IMR-90 (cell line): ENCODE measurements around the gene ALOX5AP. TPM values are rescaled to one million over a fixed set of nuclear protein-coding genes. Genes with fewer than 3 reads are reported as not detected.

ENCODE experiments used
- ATAC-seq: fragments of 200-7000 bp; cut with Tn5 transposase; 2 replicates; pipeline ENCODE4 v1.9.1; 2020; ENCODE audit warnings: low read depth, mild to moderate bottlenecking, moderate library complexity
- BruUV-seq: library from RNA; stranded (reverse); fragments of 400-500 nt; replicated peaks from 2 replicates; lab custom pipeline; 2021; lab: Mats Ljungman, UMichigan
- CTCF ChIA-PET: fragments of 300-600 bp; formaldehyde crosslinking; extraction: SDS; loops from one replicate; lab custom pipeline; 2021; ENCODE audit warnings: antibody characterized with exemption; lab: Yijun Ruan, JAX
- POLR2A ChIA-PET: fragments of 300-600 bp; sonication (Branson Sonifier 250); formaldehyde crosslinking; loops from one replicate; lab custom pipeline; 2022; ENCODE audit warnings: antibody characterized with exemption; ENCODE audit not compliant: unreplicated experiment; lab: Charles Lee
- DNase-seq: peaks from one replicate; pipeline ENCODE4 v3.0.0; 2013
- H2AFZ ChIP-seq: replicated peaks from 2 replicates; pipeline ENCODE3; 2013; ENCODE audit warnings: low read length, mild to moderate bottlenecking; ENCODE audit not compliant: poor library complexity
- H2AK5ac ChIP-seq: 2 replicates; pipeline ENCODE4 v1.6.1; 2013; ENCODE audit warnings: low read depth, low read length, inconsistent platforms
- H2AK9ac ChIP-seq: replicated peaks from 2 replicates; pipeline ENCODE3; 2013; ENCODE audit warnings: mild to moderate bottlenecking, low read depth, low read length, moderate library complexity; ENCODE audit not compliant: poor library complexity
- H2BK120ac ChIP-seq: 2 replicates; pipeline ENCODE4 v1.6.1; 2013; ENCODE audit warnings: low read depth, low read length, inconsistent platforms
- H2BK15ac ChIP-seq: 3 replicates; pipeline ENCODE4 v1.6.1; 2013; ENCODE audit warnings: low read depth, low read length, inconsistent platforms
- H2BK20ac ChIP-seq: 2 replicates; pipeline ENCODE4 v1.6.1; 2013; ENCODE audit warnings: low read depth, mild to moderate bottlenecking, inconsistent platforms, low read length, moderate library complexity
- H2BK5ac ChIP-seq: 2 replicates; pipeline ENCODE4 v1.6.1; 2013; ENCODE audit warnings: mild to moderate bottlenecking, low read depth, low read length, inconsistent platforms; ENCODE audit not compliant: poor library complexity, severe bottlenecking
- H3K14ac ChIP-seq: replicated peaks from 2 replicates; pipeline ENCODE4 v1.6.1; 2013; ENCODE audit warnings: low read depth, low read length, inconsistent platforms
- H3K18ac ChIP-seq: 2 replicates; pipeline ENCODE4 v1.6.1; 2013; ENCODE audit warnings: low read depth, low read length, control low read depth
- H3K23ac ChIP-seq: 2 replicates; pipeline ENCODE4 v1.6.1; 2013; ENCODE audit warnings: low read depth, low read length, inconsistent platforms
- H3K27ac ChIP-seq: 2 replicates; pipeline ENCODE4 v1.5.1; 2013; ENCODE audit warnings: mild to moderate bottlenecking, control low read depth, low read length; ENCODE audit not compliant: insufficient read depth
- H3K27me3 ChIP-seq: 2 replicates; pipeline ENCODE4 v1.6.1; 2013; ENCODE audit warnings: low read length; ENCODE audit not compliant: control insufficient read depth, insufficient read depth
- H3K36me3 ChIP-seq: 2 replicates; pipeline ENCODE4 v1.6.1; 2013; ENCODE audit warnings: low read length, mixed read lengths; ENCODE audit not compliant: control insufficient read depth, insufficient read depth
- H3K4ac ChIP-seq: 2 replicates; pipeline ENCODE4 v1.6.1; 2013; ENCODE audit warnings: low read depth, low read length, inconsistent platforms
- H3K4me1 ChIP-seq: 2 replicates; pipeline ENCODE4 v1.6.1; 2013; ENCODE audit warnings: low read length, mixed read lengths; ENCODE audit not compliant: control insufficient read depth, insufficient read depth
- H3K4me2 ChIP-seq: 2 replicates; pipeline ENCODE4 v1.6.1; 2013; ENCODE audit warnings: low read depth, mild to moderate bottlenecking, control low read depth, low read length, moderate library complexity
- H3K4me3 ChIP-seq: 2 replicates; pipeline ENCODE4 v1.5.1; 2013; ENCODE audit warnings: low read depth, mild to moderate bottlenecking, control low read depth, low read length, moderate library complexity; ENCODE audit not compliant: insufficient read depth
- H3K56ac ChIP-seq: 2 replicates; pipeline ENCODE4 v1.6.1; 2013; ENCODE audit warnings: low read length, inconsistent platforms; ENCODE audit not compliant: insufficient read depth; ENCODE audit errors: extremely low read depth
- H3K79me1 ChIP-seq, 2 experiments: 2 replicates each; pipeline ENCODE4 v1.6.1; 2013; ENCODE audit warnings: low read length in 2 of 2, inconsistent platforms in 1 of 2, low read depth in 1 of 2
- H3K9ac ChIP-seq: 2 replicates; pipeline ENCODE4 v1.6.1; 2013; ENCODE audit warnings: low read depth, low read length, control low read depth
- H3K9me1 ChIP-seq: 2 replicates; pipeline ENCODE4 v1.6.1; 2013; ENCODE audit warnings: low read length, inconsistent platforms; ENCODE audit not compliant: insufficient read depth
- H3K9me3 ChIP-seq: 2 replicates; pipeline ENCODE4 v1.6.1; 2013; ENCODE audit warnings: low read length; ENCODE audit not compliant: control insufficient read depth, insufficient read depth
- H4K20me1 ChIP-seq: 2 replicates; pipeline ENCODE4 v1.6.1; 2013; ENCODE audit warnings: low read length, inconsistent platforms; ENCODE audit not compliant: insufficient read depth
- H4K5ac ChIP-seq: 2 replicates; pipeline ENCODE4 v1.6.1; 2013; ENCODE audit warnings: mild to moderate bottlenecking, low read depth, low read length, control low read depth
- H4K8ac ChIP-seq, 2 experiments: 2 replicates each; pipeline ENCODE4 v1.6.1; 2013; ENCODE audit warnings: low read depth in 2 of 2, low read length in 2 of 2, control low read depth in 1 of 2, inconsistent platforms in 1 of 2
- H4K91ac ChIP-seq: 2 replicates; pipeline ENCODE4 v1.6.1; 2013; ENCODE audit warnings: low read depth, low read length, inconsistent platforms; ENCODE audit not compliant: insufficient read depth
- BHLHE40 ChIP-seq: fragments of 150-350 bp; IDR thresholded peaks from 2 replicates; pipeline ENCODE4 v1.6.1; 2016; ENCODE audit warnings: mild to moderate bottlenecking, low read depth, low read length
- CEBPB ChIP-seq: IDR thresholded peaks from 2 replicates; pipeline ENCODE4 v1.6.1; 2012; ENCODE audit warnings: low read depth, low read length, improper control_type of control experiment
- CHD1 ChIP-seq: IDR thresholded peaks from 2 replicates; pipeline ENCODE4 v1.6.1; 2012; ENCODE audit warnings: low read depth, low read length, improper control_type of control experiment
- FOS ChIP-seq: fragments of 150-350 bp; IDR thresholded peaks from 2 replicates; pipeline ENCODE4 v1.6.1; 2016; ENCODE audit warnings: low read depth, low read length
- MAFK ChIP-seq: IDR thresholded peaks from 2 replicates; pipeline ENCODE4 v1.6.1; 2012; ENCODE audit warnings: low read depth, low read length, improper control_type of control experiment
- MAZ ChIP-seq: IDR thresholded peaks from 2 replicates; pipeline ENCODE4 v1.6.1; 2012; ENCODE audit warnings: low read depth, mild to moderate bottlenecking, low read length, improper control_type of control experiment, moderate library complexity, borderline replicate concordance
- MXI1 ChIP-seq: IDR thresholded peaks from 2 replicates; pipeline ENCODE4 v1.6.1; 2012; ENCODE audit warnings: low read depth, mild to moderate bottlenecking, low read length, moderate library complexity, borderline replicate concordance
- NFE2L2 ChIP-seq: fragments of 150-350 bp; IDR thresholded peaks from 2 replicates; pipeline ENCODE4 v1.6.1; 2016; ENCODE audit warnings: low read depth, mild to moderate bottlenecking, low read length
- POLR2A ChIP-seq: IDR thresholded peaks from 2 replicates; pipeline ENCODE4 v1.6.1; 2012; ENCODE audit warnings: mild to moderate bottlenecking, low read depth, low read length
- RAD21 ChIP-seq: IDR thresholded peaks from 2 replicates; pipeline ENCODE4 v1.6.1; 2012; ENCODE audit warnings: low read length, improper control_type of control experiment
- RCOR1 ChIP-seq: IDR thresholded peaks from 2 replicates; pipeline ENCODE4 v1.6.1; 2012; ENCODE audit warnings: mild to moderate bottlenecking, low read length, improper control_type of control experiment; ENCODE audit not compliant: insufficient replicate concordance
- RFX5 ChIP-seq: IDR thresholded peaks from 2 replicates; pipeline ENCODE4 v1.8.0; 2012; ENCODE audit warnings: low read depth, mild to moderate bottlenecking, low read length, moderate library complexity
- SMC3 ChIP-seq: fragments of 150-350 bp; IDR thresholded peaks from 2 replicates; pipeline ENCODE4 v1.6.1; 2016; ENCODE audit warnings: low read depth, mild to moderate bottlenecking, antibody characterized with exemption, low read length, moderate library complexity
- WGBS, 2 experiments: methylation state at CpG; one replicate each; pipeline versions ENCODE4 v1.1.5 to v1.1.7; 2013; ENCODE audit warnings: missing lambda C conversion rate in 2 of 2; ENCODE audit not compliant: insufficient read length in 1 of 2; ENCODE audit errors: extremely low coverage in 2 of 2; 5-methylcytosine and 5-hydroxymethylcytosine counted together
- dilution Hi-C: fragments of 300-500 bp; cut with HindIII; formaldehyde crosslinking; loops from one replicate; pipeline ENCODE4 v1.14.3; 2018; ENCODE audit warnings: low sequenced_read_pairs; ENCODE audit not compliant: unreplicated experiment
- in situ Hi-C: fragments of 300-500 bp; cut with MboI; formaldehyde crosslinking; loops from 3 replicates; pipeline ENCODE4 v1.14.3; 2019; ENCODE audit warnings: low sequenced_read_pairs, inconsistent platforms, mixed read lengths
- intact Hi-C: fragments of 100-400 bp; cut with micrococcal nuclease; formaldehyde crosslinking; loops from 2 replicates; pipeline ENCODE4 v1.10.0; 2022
- polyA plus RNA-seq, 3 experiments: library from polyadenylated mRNA; depleted of rRNA; stranded (reverse); fragments of >200 nt; gene quantifications; 2 replicates each; pipeline ENCODE4 v1.2.3, GENCODE V29; 2012; ENCODE audit warnings: low replicate concordance in 1 of 3
- total RNA-seq: library from RNA; depleted of rRNA; stranded (reverse); fragments of >200 nt; gene quantifications from 2 replicates; pipeline ENCODE4 v1.2.3, GENCODE V29; 2012
- TF ChIP-seq, protein P1 (sequence below): fragments of 150-350 bp; IDR thresholded peaks from 2 replicates; pipeline ENCODE4 v1.6.1; 2016; ENCODE audit warnings: low read depth, mild to moderate bottlenecking, low read length, moderate library complexity, borderline replicate concordance
- TF ChIP-seq, protein P2 (sequence below): conservative IDR thresholded peaks from 2 replicates; pipeline ENCODE4 v1.5.1; 2012; ENCODE audit warnings: mild to moderate bottlenecking, low read depth, low read length, improper control_type of control experiment
- TF ChIP-seq, protein P3 (sequence below): fragments of 150-350 bp; IDR thresholded peaks from 2 replicates; pipeline ENCODE4 v1.6.1; 2017; ENCODE audit warnings: mild to moderate bottlenecking, antibody characterized with exemption, low read length, low read depth

The ALOX5AP gene
- total and polyA plus RNA-seq, 2 of the 4 experiments (the other 2 are of a cell fraction) = 0.62 TPM; not detected in 1

DNA sequence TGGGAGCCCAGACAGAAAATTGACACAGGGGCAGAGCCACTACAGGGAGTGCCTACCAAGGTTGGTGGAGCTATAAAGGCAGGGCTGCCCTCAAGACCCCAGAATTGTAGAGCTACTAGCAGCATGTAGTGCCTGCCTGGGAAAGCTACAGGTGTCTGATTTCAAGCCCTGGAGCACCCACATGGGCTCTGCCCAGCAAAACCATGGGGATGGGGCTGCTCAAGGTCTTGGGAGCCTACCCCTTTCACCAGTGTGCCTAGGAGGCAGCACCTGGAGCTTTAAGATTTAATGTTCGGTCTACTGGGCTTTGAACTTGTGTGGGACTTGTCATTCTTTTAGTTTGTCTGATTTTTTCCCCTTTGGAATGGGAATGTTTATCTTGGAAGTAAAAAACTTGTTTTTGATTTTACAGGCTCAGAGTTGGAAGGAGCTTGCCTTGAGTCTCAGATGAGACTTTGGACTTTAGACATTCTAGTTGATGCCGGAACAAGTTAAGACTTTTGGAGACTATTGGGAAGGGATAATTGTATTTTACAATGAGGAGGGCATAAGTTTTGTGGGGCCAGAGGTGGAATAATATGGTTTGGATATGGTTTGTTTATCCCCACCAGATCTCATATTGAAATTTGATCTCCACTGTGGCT, 45.1 kb downstream of the ALOX5AP start:
- Histone ChIP-seq H2AFZ (no peak overlapping the region), H2AK5ac (no peak overlapping the region), H3K4ac (no peak overlapping the region), H3K27ac (no peak overlapping the region), H3K27me3 (peaks cover 24% of the 10 kb centered on the region), H3K4me3 (no peak overlapping the region), H2BK20ac (no peak overlapping the region), H3K14ac (no peak overlapping the region), H3K56ac (no peak overlapping the region), H3K79me1 (no peaks in the 10 kb centered on the region), H3K4me1 (no peaks in the 10 kb centered on the region; the same call in 1 of the 2 replicates), H3K9me1 (peaks cover 8% of the 10 kb centered on the region; the same call in 1 of the 2 replicates), H4K5ac (no peak overlapping the region), H3K9me3 (peaks cover 4% of the 10 kb centered on the region; the same call in 1 of the 2 replicates), H3K23ac (no peak overlapping the region), H3K4me2 (no peak overlapping the region), H3K36me3 (no peaks in the 10 kb centered on the region), H2AK9ac (no peak overlapping the region), H3K18ac (no peak overlapping the region), H2BK15ac (no peak overlapping the region), H4K8ac (no peak overlapping the region), H2BK5ac (no peak overlapping the region), H3K9ac (no peak overlapping the region), H2BK120ac (no peak overlapping the region), H4K20me1 (no peaks in the 10 kb centered on the region), H4K91ac (no peak overlapping the region)
- ChIA-PET POLR2A (no interaction called here), CTCF (no interaction called here)
- WGBS, 2 experiments = no CpG with 5 or more reads among the region's 2 CpGs
- BruUV-seq = no TSS peak
- ATAC-seq (no peak), DNase-seq (no peak)
- intact Hi-C loops (no loop called here), dilution Hi-C loops (no loop called here), in situ Hi-C loops (no loop called here)
- TF ChIP-seq, protein P1, sequence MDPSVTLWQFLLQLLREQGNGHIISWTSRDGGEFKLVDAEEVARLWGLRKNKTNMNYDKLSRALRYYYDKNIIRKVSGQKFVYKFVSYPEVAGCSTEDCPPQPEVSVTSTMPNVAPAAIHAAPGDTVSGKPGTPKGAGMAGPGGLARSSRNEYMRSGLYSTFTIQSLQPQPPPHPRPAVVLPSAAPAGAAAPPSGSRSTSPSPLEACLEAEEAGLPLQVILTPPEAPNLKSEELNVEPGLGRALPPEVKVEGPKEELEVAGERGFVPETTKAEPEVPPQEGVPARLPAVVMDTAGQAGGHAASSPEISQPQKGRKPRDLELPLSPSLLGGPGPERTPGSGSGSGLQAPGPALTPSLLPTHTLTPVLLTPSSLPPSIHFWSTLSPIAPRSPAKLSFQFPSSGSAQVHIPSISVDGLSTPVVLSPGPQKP = no peak
- TF ChIP-seq CEBPB = no peak
- TF ChIP-seq, protein P2, sequence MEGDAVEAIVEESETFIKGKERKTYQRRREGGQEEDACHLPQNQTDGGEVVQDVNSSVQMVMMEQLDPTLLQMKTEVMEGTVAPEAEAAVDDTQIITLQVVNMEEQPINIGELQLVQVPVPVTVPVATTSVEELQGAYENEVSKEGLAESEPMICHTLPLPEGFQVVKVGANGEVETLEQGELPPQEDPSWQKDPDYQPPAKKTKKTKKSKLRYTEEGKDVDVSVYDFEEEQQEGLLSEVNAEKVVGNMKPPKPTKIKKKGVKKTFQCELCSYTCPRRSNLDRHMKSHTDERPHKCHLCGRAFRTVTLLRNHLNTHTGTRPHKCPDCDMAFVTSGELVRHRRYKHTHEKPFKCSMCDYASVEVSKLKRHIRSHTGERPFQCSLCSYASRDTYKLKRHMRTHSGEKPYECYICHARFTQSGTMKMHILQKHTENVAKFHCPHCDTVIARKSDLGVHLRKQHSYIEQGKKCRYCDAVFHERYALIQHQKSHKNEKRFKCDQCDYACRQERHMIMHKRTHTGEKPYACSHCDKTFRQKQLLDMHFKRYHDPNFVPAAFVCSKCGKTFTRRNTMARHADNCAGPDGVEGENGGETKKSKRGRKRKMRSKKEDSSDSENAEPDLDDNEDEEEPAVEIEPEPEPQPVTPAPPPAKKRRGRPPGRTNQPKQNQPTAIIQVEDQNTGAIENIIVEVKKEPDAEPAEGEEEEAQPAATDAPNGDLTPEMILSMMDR = no peak
- TF ChIP-seq RAD21 = no peak
- no peak for TF ChIP-seq RCOR1
- TF ChIP-seq MAFK = no peak
- TF ChIP-seq, protein P3, sequence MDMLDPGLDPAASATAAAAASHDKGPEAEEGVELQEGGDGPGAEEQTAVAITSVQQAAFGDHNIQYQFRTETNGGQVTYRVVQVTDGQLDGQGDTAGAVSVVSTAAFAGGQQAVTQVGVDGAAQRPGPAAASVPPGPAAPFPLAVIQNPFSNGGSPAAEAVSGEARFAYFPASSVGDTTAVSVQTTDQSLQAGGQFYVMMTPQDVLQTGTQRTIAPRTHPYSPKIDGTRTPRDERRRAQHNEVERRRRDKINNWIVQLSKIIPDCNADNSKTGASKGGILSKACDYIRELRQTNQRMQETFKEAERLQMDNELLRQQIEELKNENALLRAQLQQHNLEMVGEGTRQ = no peak
- TF ChIP-seq POLR2A = no peak
- no peak for TF ChIP-seq NFE2L2
- TF ChIP-seq MAZ = no peak
- TF ChIP-seq MXI1 = no peak
- no peak for TF ChIP-seq SMC3
- no peak for TF ChIP-seq RFX5
- no peak for TF ChIP-seq BHLHE40
- TF ChIP-seq FOS = no peak
- no peak for TF ChIP-seq CHD1
